Tibial nerve (tissue), 4 donors: ENCODE data around the gene DNTT. TPM values are rescaled to one million over a fixed set of nuclear protein-coding genes. Genes with fewer than 3 reads are reported as not detected.

Source experiments
- DNase-seq, 2 donors: peaks; one replicate each; pipeline ENCODE4 v3.0.0-alpha.2; 2019; ENCODE audit warnings: low spot score in 2 of 2
- H3K27ac ChIP-seq, 4 donors: fragments of 200-600 bp; sonication (generic) in 3 of 4; one replicate each; pipeline ENCODE4 v1.5.1; 2017 to 2019; ENCODE audit warnings: mild to moderate bottlenecking in 1 of 4
- H3K27me3 ChIP-seq, 2 donors: fragments of 200-600 bp; sonication (generic) in 1 of 2; one replicate each; pipeline versions ENCODE4 v1.5.1 to v1.6.0; 2017 to 2019
- H3K36me3 ChIP-seq, 3 donors: fragments of 200-600 bp; sonication (generic); one replicate each; pipeline ENCODE4 v1.5.1; 2018 to 2019
- H3K4me1 ChIP-seq, 4 donors: fragments of 200-600 bp; sonication (generic) in 3 of 4; one replicate each; pipeline ENCODE4 v1.5.1; 2017 to 2019
- H3K4me3 ChIP-seq, 4 donors: fragments of 200-600 bp; sonication (generic) in 3 of 4; one replicate each; pipeline ENCODE4 v1.5.1; 2017 to 2019; ENCODE audit warnings: mild to moderate bottlenecking in 1 of 4, moderate library complexity in 1 of 4
- H3K9me3 ChIP-seq, 4 donors: fragments of 200-600 bp; sonication (generic) in 3 of 4; one replicate each; pipeline ENCODE4 v1.5.1; 2017 to 2019
- CTCF ChIP-seq, 5 experiments: fragments of 200-600 bp in 3 of 5; fragments of 450-650 bp in 2 of 5; sonication (generic) in 3 of 5; IDR thresholded peaks; one replicate each; pipeline ENCODE4 v1.5.1; 2016 to 2019; ENCODE audit warnings: antibody characterized with exemption in 5 of 5, mild to moderate bottlenecking in 3 of 5, moderate library complexity in 2 of 5
- EP300 ChIP-seq, 2 donors: sonication (generic); formaldehyde crosslinking; IDR thresholded peaks; one replicate each; pipeline ENCODE4 v1.6.1; 2017; ENCODE audit warnings: antibody characterized with exemption in 2 of 2, mild to moderate bottlenecking in 1 of 2
- POLR2A ChIP-seq, 2 donors: fragments of 450-650 bp; IDR thresholded peaks; one replicate each; pipeline ENCODE4 v1.6.1; 2017; ENCODE audit warnings: antibody characterized with exemption in 2 of 2, mild to moderate bottlenecking in 2 of 2, moderate library complexity in 2 of 2
- WGBS, 2 donors: methylation state at CpG; one replicate each; pipeline ENCODE4 v1.1.5; 2018; 5-methylcytosine and 5-hydroxymethylcytosine counted together
- total RNA-seq, 4 donors: library from RNA; depleted of rRNA; stranded (reverse); fragments of >200 nt; gene quantifications; one replicate each; pipeline ENCODE4 v1.1.0, GENCODE V29; 2016

DNTT gene
- total RNA-seq, 4 donors from 2014 or later, result not detected

DNA sequence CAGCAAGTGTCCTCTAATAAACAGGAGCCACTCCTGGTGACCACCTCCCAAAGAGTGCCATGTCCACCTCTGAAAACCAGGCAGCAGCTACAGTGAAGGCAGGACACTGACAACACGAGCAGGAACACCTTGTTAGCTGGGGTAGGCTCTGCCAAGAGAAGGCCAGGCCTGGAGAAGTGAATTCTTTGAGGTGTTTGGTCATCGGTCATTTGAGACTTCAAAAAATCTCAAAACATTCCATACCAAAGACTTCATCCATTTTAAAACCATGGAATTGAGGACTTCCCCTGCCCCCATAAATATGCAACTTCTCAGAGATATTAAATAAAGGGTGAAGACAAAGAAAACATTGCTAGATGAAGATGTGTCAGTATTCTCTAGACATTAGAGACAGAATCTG is 82.9 kb downstream of the DNTT start:
- 59 to 67% methylated on average over 2 of the region's 2 CpGs for whole genome bisulfite sequencing, 2 donors
- H3K27me3 ChIP-seq, result no peaks in the 10 kb centered on the region
- H3K27ac ChIP-seq, result no peak overlapping the region
- H3K36me3 ChIP-seq, result no peaks in the 10 kb centered on the region
- DNase-seq, result no peak
- no peak overlapping the region for H3K4me3 ChIP-seq
- no peaks in the 10 kb centered on the region for H3K4me1 ChIP-seq
- H3K9me3 ChIP-seq, result no peaks in the 10 kb centered on the region
- no peak for TF ChIP-seq POLR2A (IDR thresholded peaks at IDR 0.05)
- TF ChIP-seq EP300 (IDR thresholded peaks at IDR 0.05), result no peak
- no peak for TF ChIP-seq CTCF (IDR thresholded peaks at IDR 0.05)

GRCh38 chr10:96387601-96388000 is 83.4 kb downstream of the DNTT start:
- no peaks in the 10 kb centered on the region for H3K4me1 ChIP-seq
- H3K27me3 ChIP-seq, result no peaks in the 10 kb centered on the region
- 58% methylated on average over 7 of the region's 7 CpGs for WGBS, 2 donors
- H3K9me3 ChIP-seq, result no peaks in the 10 kb centered on the region
- no peaks in the 10 kb centered on the region for H3K36me3 ChIP-seq
- no peak for DNase-seq
- no peak overlapping the region for H3K27ac ChIP-seq
- H3K4me3 ChIP-seq, result no peak overlapping the region
- TF ChIP-seq POLR2A (IDR thresholded peaks at IDR 0.05), result no peak
- no peak for TF ChIP-seq EP300 (IDR thresholded peaks at IDR 0.05)
- TF ChIP-seq CTCF (IDR thresholded peaks at IDR 0.05), result no peak

Other genes with a start within 250 kb of the DNTT start
- gene ZNF518A, start 174.1 kb upstream of the DNTT start, total RNA-seq, result 10 to 100 TPM; 20.7 to 36.7 (median 25.7) TPM
- gene BLNK, start 32.9 kb upstream of the DNTT start, total RNA-seq, result 10 to 100 TPM in 2 of 4 donors, 1 to 10 TPM in 1, under 1 TPM in 1; 0.59 to 16.4 (median 6.4) TPM
- not detected for gene OPALIN, start 54.6 kb downstream of the DNTT start, total RNA-seq
- 1 to 10 TPM in 1 of 4 donors, under 1 TPM in 3; 0.20 to 1.1 (median 0.66) TPM for gene TLL2, start 209.5 kb downstream of the DNTT start, total RNA-seq